HEK293 (cell line): ENCODE measurements around the gene PPIC.

Experiments used
- CTCF ChIA-PET: fragments of 350-600 bp; formaldehyde crosslinking; extraction: SDS; loops from one replicate; lab custom pipeline; 2021; ENCODE audit warnings: antibody characterized with exemption; lab: Yijun Ruan, JAX
- POLR2A ChIA-PET: fragments of 300-600 bp; formaldehyde crosslinking; extraction: SDS; loops from one replicate; lab custom pipeline; 2020; ENCODE audit warnings: antibody characterized with exemption, inconsistent platforms; lab: Yijun Ruan, JAX
- H3K27ac ChIP-seq: fragments of 200-500 bp; sonication (Bioruptor generic); 2 replicates; pipeline ENCODE4 v1.5.1; 2014; ENCODE audit warnings: low read depth, low read length, control low read depth, inconsistent platforms; ENCODE audit errors: extremely low read depth
- H3K36me3 ChIP-seq, 2 experiments: fragments of 200-500 bp in 1 of 2; sonication (Bioruptor generic) in 1 of 2; 1 replicate in 1 of 2; 2 replicates in 1 of 2; pipeline ENCODE4 v1.5.1; 2014 to 2017; ENCODE audit warnings: inconsistent platforms in 2 of 2, low read length in 2 of 2; ENCODE audit not compliant: control insufficient read depth in 2 of 2, insufficient read depth in 1 of 2
- H3K4me1 ChIP-seq: fragments of 200-500 bp; sonication (Bioruptor generic); 2 replicates; pipeline ENCODE4 v1.5.1; 2014; ENCODE audit warnings: mild to moderate bottlenecking, low read length, inconsistent platforms; ENCODE audit not compliant: control insufficient read depth, insufficient read depth
- H3K4me3 ChIP-seq: 2 replicates; pipeline ENCODE4 v1.5.1; 2011; ENCODE audit warnings: low read depth, mild to moderate bottlenecking, control low read depth, low read length, moderate library complexity
- H3K9me3 ChIP-seq: fragments of 200-500 bp; sonication (Bioruptor generic); 2 replicates; pipeline ENCODE4 v1.5.1; 2014; ENCODE audit warnings: low read depth, low read length, inconsistent platforms; ENCODE audit not compliant: control insufficient read depth, insufficient read depth
- GLI2 ChIP-seq: fragments of 450-650 bp; formaldehyde crosslinking; IDR thresholded peaks from 2 replicates; pipeline ENCODE4; 2017; ENCODE audit warnings: missing biosample characterization, missing genetic modification characterization, low read depth, borderline replicate concordance
- KLF16 ChIP-seq: fragments of 450-650 bp; formaldehyde crosslinking; IDR thresholded peaks from 2 replicates; pipeline ENCODE4 v1.5.1; 2017; ENCODE audit warnings: missing biosample characterization, missing genetic modification characterization
- PRDM4 ChIP-seq: fragments of 450-650 bp; formaldehyde crosslinking; IDR thresholded peaks from 2 replicates; pipeline ENCODE4 v1.5.1; 2017; ENCODE audit warnings: missing biosample characterization, missing genetic modification characterization
- PRDM6 ChIP-seq: fragments of 450-650 bp; formaldehyde crosslinking; IDR thresholded peaks from 2 replicates; pipeline ENCODE4 v1.5.1; 2017; ENCODE audit warnings: missing biosample characterization, missing genetic modification characterization
- SCRT2 ChIP-seq: fragments of 450-650 bp; formaldehyde crosslinking; IDR thresholded peaks from 2 replicates; pipeline ENCODE4 v1.5.1; 2016; ENCODE audit warnings: missing biosample characterization, missing genetic modification characterization
- SP3 ChIP-seq: fragments of 450-650 bp; formaldehyde crosslinking; IDR thresholded peaks from 2 replicates; pipeline ENCODE4 v1.5.1; 2016; ENCODE audit warnings: missing biosample characterization, missing genetic modification characterization
- SP7 ChIP-seq: fragments of 450-650 bp; formaldehyde crosslinking; IDR thresholded peaks from 2 replicates; pipeline ENCODE4 v1.5.1; 2016; ENCODE audit warnings: missing biosample characterization, missing genetic modification characterization
- ZBTB17 ChIP-seq: fragments of 450-650 bp; formaldehyde crosslinking; IDR thresholded peaks from 2 replicates; pipeline ENCODE4 v1.5.1; 2016; ENCODE audit warnings: missing biosample characterization, missing genetic modification characterization
- ZBTB48 ChIP-seq: fragments of 450-650 bp; formaldehyde crosslinking; IDR thresholded peaks from 2 replicates; pipeline ENCODE4 v1.5.1; 2016; ENCODE audit warnings: missing biosample characterization, missing genetic modification characterization
- ZBTB49 ChIP-seq: fragments of 450-650 bp; formaldehyde crosslinking; IDR thresholded peaks from 2 replicates; pipeline ENCODE4 v1.5.1; 2016; ENCODE audit warnings: missing biosample characterization, missing genetic modification characterization, low read depth
- ZBTB6 ChIP-seq: fragments of 450-650 bp; formaldehyde crosslinking; IDR thresholded peaks from 2 replicates; pipeline ENCODE4 v1.5.1; 2017; ENCODE audit warnings: missing biosample characterization, missing genetic modification characterization
- ZIC2 ChIP-seq: fragments of 450-650 bp; formaldehyde crosslinking; IDR thresholded peaks from 2 replicates; pipeline ENCODE4 v1.5.1; 2016; ENCODE audit warnings: missing biosample characterization, missing genetic modification characterization
- ZNF132 ChIP-seq: fragments of 450-650 bp; formaldehyde crosslinking; IDR thresholded peaks from 2 replicates; pipeline ENCODE4 v1.5.1; 2017; ENCODE audit warnings: missing biosample characterization, missing genetic modification characterization, borderline replicate concordance
- ZNF18 ChIP-seq: fragments of 450-650 bp; formaldehyde crosslinking; IDR thresholded peaks from 2 replicates; pipeline ENCODE4 v1.5.1; 2016; ENCODE audit warnings: missing biosample characterization, missing genetic modification characterization
- ZNF19 ChIP-seq: fragments of 450-650 bp; formaldehyde crosslinking; IDR thresholded peaks from 2 replicates; pipeline ENCODE4; 2016; ENCODE audit warnings: missing biosample characterization, missing genetic modification characterization, low read depth
- ZNF24 ChIP-seq: fragments of 450-650 bp; formaldehyde crosslinking; IDR thresholded peaks from 2 replicates; pipeline ENCODE4 v1.5.1; 2016; ENCODE audit warnings: missing biosample characterization, missing genetic modification characterization
- ZNF501 ChIP-seq: fragments of 450-650 bp; formaldehyde crosslinking; IDR thresholded peaks from 2 replicates; pipeline ENCODE4 v1.5.1; 2016; ENCODE audit warnings: missing biosample characterization, missing genetic modification characterization
- ZNF560 ChIP-seq: fragments of 450-650 bp; formaldehyde crosslinking; IDR thresholded peaks from 2 replicates; pipeline ENCODE4 v1.5.1; 2017; ENCODE audit warnings: missing biosample characterization, missing genetic modification characterization, borderline replicate concordance
- ZNF596 ChIP-seq: fragments of 450-650 bp; IDR thresholded peaks from 2 replicates; pipeline ENCODE4 v1.5.0; 2018; ENCODE audit warnings: missing biosample characterization, mild to moderate bottlenecking, missing genetic modification characterization, moderate library complexity
- ZNF639 ChIP-seq: fragments of 450-650 bp; formaldehyde crosslinking; IDR thresholded peaks from 2 replicates; pipeline ENCODE4 v1.5.1; 2016; ENCODE audit warnings: missing biosample characterization, missing genetic modification characterization
- ZNF664 ChIP-seq: fragments of 450-650 bp; formaldehyde crosslinking; IDR thresholded peaks from 2 replicates; pipeline ENCODE4 v1.5.1; 2016; ENCODE audit warnings: missing biosample characterization, missing genetic modification characterization
- ZNF704 ChIP-seq: fragments of 450-650 bp; formaldehyde crosslinking; IDR thresholded peaks from 2 replicates; pipeline ENCODE4 v1.5.1; 2016; ENCODE audit warnings: missing biosample characterization, missing genetic modification characterization
- ZNF777 ChIP-seq: fragments of 450-650 bp; formaldehyde crosslinking; IDR thresholded peaks from 2 replicates; pipeline ENCODE4 v1.5.1; 2017; ENCODE audit warnings: missing biosample characterization, missing genetic modification characterization, borderline replicate concordance
- ZNF830 ChIP-seq: fragments of 450-650 bp; IDR thresholded peaks from 2 replicates; pipeline ENCODE4 v1.5.0; 2018; ENCODE audit warnings: missing biosample characterization, missing genetic modification characterization, low read depth, mild to moderate bottlenecking, moderate library complexity
- ZSCAN5A ChIP-seq: fragments of 450-650 bp; formaldehyde crosslinking; IDR thresholded peaks from 2 replicates; pipeline ENCODE4 v1.5.1; 2016; ENCODE audit warnings: missing biosample characterization, missing genetic modification characterization

PPIC gene

GRCh38 chr5:123037104-123037418, 536 bp upstream of the PPIC start:
- H3K36me3 ChIP-seq = no peaks in the 10 kb centered on the region
- no peaks in the 10 kb centered on the region for H3K9me3 ChIP-seq
- H3K27ac ChIP-seq = peak overlapping the region; percentile 80
- CTCF ChIA-PET = interaction anchor here (0.6 kb wide), 1 partner anchor 387 kb away, joined by 3 read pairs; no protein-coding TSS in a partner anchor
- POLR2A ChIA-PET = interaction anchor here (1.4 kb wide), 1 partner anchor 53 kb away, joined by 3 read pairs; no protein-coding TSS in a partner anchor
- peaks cover 7% of the 10 kb centered on the region for H3K4me1 ChIP-seq
- H3K4me3 ChIP-seq = peak overlapping the region; percentile 86
- TF ChIP-seq ZBTB48 = no peak
- 0 out of 2 replicates have a peak, but pooled peaks have one; percentile 4 for TF ChIP-seq ZNF596
- no peak for TF ChIP-seq ZNF704
- peak; percentile 7; the same call in 1 of the 2 replicates for TF ChIP-seq ZBTB17 (tag by site-specific recombination)
- TF ChIP-seq ZNF19 = no peak
- no peak for TF ChIP-seq ZBTB49 (tag by site-specific recombination)
- no peak for TF ChIP-seq ZNF664 (tag by site-specific recombination)
- TF ChIP-seq ZNF24 = no peak
- TF ChIP-seq ZIC2 (tag by site-specific recombination) = no peak
- TF ChIP-seq SP7 = no peak
- peak; percentile 91 for TF ChIP-seq SCRT2
- TF ChIP-seq SP3 (tag by site-specific recombination) = no peak
- TF ChIP-seq ZNF639 (tag by site-specific recombination) = no peak
- 0 out of 2 replicates have a peak, but pooled peaks have one; percentile 40 for TF ChIP-seq ZNF501 (tag by site-specific recombination)
- 0 out of 2 replicates have a peak, but pooled peaks have one; percentile 15 for TF ChIP-seq PRDM6 (tag by site-specific recombination)
- peak; percentile 94 for TF ChIP-seq ZNF777 (tag by site-specific recombination)
- TF ChIP-seq ZNF132 (tag by site-specific recombination) = no peak
- no peak for TF ChIP-seq ZNF18 (tag by site-specific recombination)
- no peak for TF ChIP-seq ZBTB6 (tag by site-specific recombination)
- TF ChIP-seq ZNF560 (tag by site-specific recombination) = no peak
- no peak for TF ChIP-seq ZNF830 (tag by site-specific recombination)
- TF ChIP-seq GLI2 (tag by site-specific recombination) = no peak
- TF ChIP-seq ZSCAN5A = no peak
- peak; percentile 71 for TF ChIP-seq PRDM4 (tag by site-specific recombination)
- no peak for TF ChIP-seq KLF16 (tag by site-specific recombination)
